IMR-90 (cell line): ENCODE measurements around the gene TPMT. TPM values are rescaled to one million over a fixed set of nuclear protein-coding genes. Genes with fewer than 3 reads are reported as not detected.

Experiments
- ATAC-seq: fragments of 200-7000 bp; cut with Tn5 transposase; 2 replicates; pipeline ENCODE4 v1.9.1; 2020; ENCODE audit warnings: low read depth, mild to moderate bottlenecking, moderate library complexity
- BruUV-seq: library from RNA; stranded (reverse); fragments of 400-500 nt; replicated peaks from 2 replicates; lab custom pipeline; 2021; lab: Mats Ljungman, UMichigan
- CTCF ChIA-PET: fragments of 300-600 bp; formaldehyde crosslinking; extraction: SDS; loops from one replicate; lab custom pipeline; 2021; ENCODE audit warnings: antibody characterized with exemption; lab: Yijun Ruan, JAX
- POLR2A ChIA-PET: fragments of 300-600 bp; sonication (Branson Sonifier 250); formaldehyde crosslinking; loops from one replicate; lab custom pipeline; 2022; ENCODE audit warnings: antibody characterized with exemption; ENCODE audit not compliant: unreplicated experiment; lab: Charles Lee
- DNase-seq: peaks from one replicate; pipeline ENCODE4 v3.0.0; 2013
- H2AFZ ChIP-seq: replicated peaks from 2 replicates; pipeline ENCODE3; 2013; ENCODE audit warnings: low read length, mild to moderate bottlenecking; ENCODE audit not compliant: poor library complexity
- H2AK5ac ChIP-seq: 2 replicates; pipeline ENCODE4 v1.6.1; 2013; ENCODE audit warnings: low read depth, low read length, inconsistent platforms
- H2AK9ac ChIP-seq: replicated peaks from 2 replicates; pipeline ENCODE3; 2013; ENCODE audit warnings: mild to moderate bottlenecking, low read depth, low read length, moderate library complexity; ENCODE audit not compliant: poor library complexity
- H2BK120ac ChIP-seq: 2 replicates; pipeline ENCODE4 v1.6.1; 2013; ENCODE audit warnings: low read depth, low read length, inconsistent platforms
- H2BK15ac ChIP-seq: 3 replicates; pipeline ENCODE4 v1.6.1; 2013; ENCODE audit warnings: low read depth, low read length, inconsistent platforms
- H2BK20ac ChIP-seq: 2 replicates; pipeline ENCODE4 v1.6.1; 2013; ENCODE audit warnings: low read depth, mild to moderate bottlenecking, inconsistent platforms, low read length, moderate library complexity
- H2BK5ac ChIP-seq: 2 replicates; pipeline ENCODE4 v1.6.1; 2013; ENCODE audit warnings: mild to moderate bottlenecking, low read depth, low read length, inconsistent platforms; ENCODE audit not compliant: poor library complexity, severe bottlenecking
- H3K14ac ChIP-seq: replicated peaks from 2 replicates; pipeline ENCODE4 v1.6.1; 2013; ENCODE audit warnings: low read depth, low read length, inconsistent platforms
- H3K18ac ChIP-seq: 2 replicates; pipeline ENCODE4 v1.6.1; 2013; ENCODE audit warnings: low read depth, low read length, control low read depth
- H3K23ac ChIP-seq: 2 replicates; pipeline ENCODE4 v1.6.1; 2013; ENCODE audit warnings: low read depth, low read length, inconsistent platforms
- H3K27ac ChIP-seq: 2 replicates; pipeline ENCODE4 v1.5.1; 2013; ENCODE audit warnings: mild to moderate bottlenecking, control low read depth, low read length; ENCODE audit not compliant: insufficient read depth
- H3K27me3 ChIP-seq: 2 replicates; pipeline ENCODE4 v1.6.1; 2013; ENCODE audit warnings: low read length; ENCODE audit not compliant: control insufficient read depth, insufficient read depth
- H3K36me3 ChIP-seq: 2 replicates; pipeline ENCODE4 v1.6.1; 2013; ENCODE audit warnings: low read length, mixed read lengths; ENCODE audit not compliant: control insufficient read depth, insufficient read depth
- H3K4ac ChIP-seq: 2 replicates; pipeline ENCODE4 v1.6.1; 2013; ENCODE audit warnings: low read depth, low read length, inconsistent platforms
- H3K4me1 ChIP-seq: 2 replicates; pipeline ENCODE4 v1.6.1; 2013; ENCODE audit warnings: low read length, mixed read lengths; ENCODE audit not compliant: control insufficient read depth, insufficient read depth
- H3K4me2 ChIP-seq: 2 replicates; pipeline ENCODE4 v1.6.1; 2013; ENCODE audit warnings: low read depth, mild to moderate bottlenecking, control low read depth, low read length, moderate library complexity
- H3K4me3 ChIP-seq: 2 replicates; pipeline ENCODE4 v1.5.1; 2013; ENCODE audit warnings: low read depth, mild to moderate bottlenecking, control low read depth, low read length, moderate library complexity; ENCODE audit not compliant: insufficient read depth
- H3K56ac ChIP-seq: 2 replicates; pipeline ENCODE4 v1.6.1; 2013; ENCODE audit warnings: low read length, inconsistent platforms; ENCODE audit not compliant: insufficient read depth; ENCODE audit errors: extremely low read depth
- H3K79me1 ChIP-seq, 2 experiments: 2 replicates each; pipeline ENCODE4 v1.6.1; 2013; ENCODE audit warnings: low read length in 2 of 2, inconsistent platforms in 1 of 2, low read depth in 1 of 2
- H3K9ac ChIP-seq: 2 replicates; pipeline ENCODE4 v1.6.1; 2013; ENCODE audit warnings: low read depth, low read length, control low read depth
- H3K9me1 ChIP-seq: 2 replicates; pipeline ENCODE4 v1.6.1; 2013; ENCODE audit warnings: low read length, inconsistent platforms; ENCODE audit not compliant: insufficient read depth
- H3K9me3 ChIP-seq: 2 replicates; pipeline ENCODE4 v1.6.1; 2013; ENCODE audit warnings: low read length; ENCODE audit not compliant: control insufficient read depth, insufficient read depth
- H4K20me1 ChIP-seq: 2 replicates; pipeline ENCODE4 v1.6.1; 2013; ENCODE audit warnings: low read length, inconsistent platforms; ENCODE audit not compliant: insufficient read depth
- H4K5ac ChIP-seq: 2 replicates; pipeline ENCODE4 v1.6.1; 2013; ENCODE audit warnings: mild to moderate bottlenecking, low read depth, low read length, control low read depth
- H4K8ac ChIP-seq, 2 experiments: 2 replicates each; pipeline ENCODE4 v1.6.1; 2013; ENCODE audit warnings: low read depth in 2 of 2, low read length in 2 of 2, control low read depth in 1 of 2, inconsistent platforms in 1 of 2
- H4K91ac ChIP-seq: 2 replicates; pipeline ENCODE4 v1.6.1; 2013; ENCODE audit warnings: low read depth, low read length, inconsistent platforms; ENCODE audit not compliant: insufficient read depth
- CHD1 ChIP-seq: IDR thresholded peaks from 2 replicates; pipeline ENCODE4 v1.6.1; 2012; ENCODE audit warnings: low read depth, low read length, improper control_type of control experiment
- FOS ChIP-seq: fragments of 150-350 bp; IDR thresholded peaks from 2 replicates; pipeline ENCODE4 v1.6.1; 2016; ENCODE audit warnings: low read depth, low read length
- MAFK ChIP-seq: IDR thresholded peaks from 2 replicates; pipeline ENCODE4 v1.6.1; 2012; ENCODE audit warnings: low read depth, low read length, improper control_type of control experiment
- MAZ ChIP-seq: IDR thresholded peaks from 2 replicates; pipeline ENCODE4 v1.6.1; 2012; ENCODE audit warnings: low read depth, mild to moderate bottlenecking, low read length, improper control_type of control experiment, moderate library complexity, borderline replicate concordance
- MXI1 ChIP-seq: IDR thresholded peaks from 2 replicates; pipeline ENCODE4 v1.6.1; 2012; ENCODE audit warnings: low read depth, mild to moderate bottlenecking, low read length, moderate library complexity, borderline replicate concordance
- POLR2A ChIP-seq: IDR thresholded peaks from 2 replicates; pipeline ENCODE4 v1.6.1; 2012; ENCODE audit warnings: mild to moderate bottlenecking, low read depth, low read length
- RAD21 ChIP-seq: IDR thresholded peaks from 2 replicates; pipeline ENCODE4 v1.6.1; 2012; ENCODE audit warnings: low read length, improper control_type of control experiment
- RCOR1 ChIP-seq: IDR thresholded peaks from 2 replicates; pipeline ENCODE4 v1.6.1; 2012; ENCODE audit warnings: mild to moderate bottlenecking, low read length, improper control_type of control experiment; ENCODE audit not compliant: insufficient replicate concordance
- SMC3 ChIP-seq: fragments of 150-350 bp; IDR thresholded peaks from 2 replicates; pipeline ENCODE4 v1.6.1; 2016; ENCODE audit warnings: low read depth, mild to moderate bottlenecking, antibody characterized with exemption, low read length, moderate library complexity
- WGBS, 2 experiments: methylation state at CpG; one replicate each; pipeline versions ENCODE4 v1.1.5 to v1.1.7; 2013; ENCODE audit warnings: missing lambda C conversion rate in 2 of 2; ENCODE audit not compliant: insufficient read length in 1 of 2; ENCODE audit errors: extremely low coverage in 2 of 2; 5-methylcytosine and 5-hydroxymethylcytosine counted together
- dilution Hi-C: fragments of 300-500 bp; cut with HindIII; formaldehyde crosslinking; loops from one replicate; pipeline ENCODE4 v1.14.3; 2018; ENCODE audit warnings: low sequenced_read_pairs; ENCODE audit not compliant: unreplicated experiment
- in situ Hi-C: fragments of 300-500 bp; cut with MboI; formaldehyde crosslinking; loops from 3 replicates; pipeline ENCODE4 v1.14.3; 2019; ENCODE audit warnings: low sequenced_read_pairs, inconsistent platforms, mixed read lengths
- intact Hi-C: fragments of 100-400 bp; cut with micrococcal nuclease; formaldehyde crosslinking; loops from 2 replicates; pipeline ENCODE4 v1.10.0; 2022
- polyA plus RNA-seq, 3 experiments: library from polyadenylated mRNA; depleted of rRNA; stranded (reverse); fragments of >200 nt; gene quantifications; 2 replicates each; pipeline ENCODE4 v1.2.3, GENCODE V29; 2012; ENCODE audit warnings: low replicate concordance in 1 of 3
- total RNA-seq: library from RNA; depleted of rRNA; stranded (reverse); fragments of >200 nt; gene quantifications from 2 replicates; pipeline ENCODE4 v1.2.3, GENCODE V29; 2012
- TF ChIP-seq, protein P1 (sequence below): fragments of 150-350 bp; IDR thresholded peaks from 2 replicates; pipeline ENCODE4 v1.6.1; 2016; ENCODE audit warnings: low read depth, mild to moderate bottlenecking, low read length, moderate library complexity, borderline replicate concordance
- TF ChIP-seq, protein P2 (sequence below): conservative IDR thresholded peaks from 2 replicates; pipeline ENCODE4 v1.5.1; 2012; ENCODE audit warnings: mild to moderate bottlenecking, low read depth, low read length, improper control_type of control experiment

TPMT gene
- total and polyA plus RNA-seq, 2 of the 4 experiments (the other 2 are of a cell fraction) = 10.8 to 14.1 TPM

DNA sequence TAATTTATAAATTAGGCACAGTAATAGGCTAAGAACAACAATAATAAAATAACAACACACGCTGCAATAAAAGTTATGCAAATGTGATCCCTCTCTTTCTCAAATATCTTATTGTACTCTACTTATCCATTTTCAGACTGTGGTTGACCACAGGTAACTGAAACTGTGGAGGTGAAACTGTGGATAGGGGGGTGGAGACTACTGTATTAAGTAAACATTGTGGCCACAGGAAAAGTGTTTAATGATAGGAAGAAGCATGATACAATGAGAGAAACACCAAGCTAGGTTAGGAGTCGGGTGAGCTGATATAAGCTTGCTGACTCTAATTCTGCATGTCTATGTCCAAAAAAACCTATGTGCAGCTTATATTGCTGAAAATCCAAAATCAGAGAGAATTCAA, 55.4 kb downstream of the TPMT start:
- BruUV-seq = no TSS peak
- ChIA-PET CTCF (no interaction called here), POLR2A (no interaction called here)
- in situ Hi-C loops (no loop called here), dilution Hi-C loops (no loop called here), intact Hi-C loops (no loop called here)
- no peak overlapping the region for H4K5ac ChIP-seq
- H3K18ac ChIP-seq = no peak overlapping the region
- no peak overlapping the region for H2BK15ac ChIP-seq
- H2AK9ac ChIP-seq = no peak overlapping the region
- H3K4ac ChIP-seq = no peak overlapping the region
- no peaks in the 10 kb centered on the region for H3K36me3 ChIP-seq
- WGBS, 2 experiments = no CpG with 5 or more reads among the region's 2 CpGs
- H3K56ac ChIP-seq = no peak overlapping the region
- peaks cover 3% of the 10 kb centered on the region for H3K4me1 ChIP-seq
- TF ChIP-seq FOS (no peak), POLR2A (no peak), MAFK (no peak), RCOR1 (no peak), MXI1 (no peak), RAD21 (no peak), CHD1 (no peak), MAZ (no peak), SMC3 (no peak)
- TF ChIP-seq, protein P1, sequence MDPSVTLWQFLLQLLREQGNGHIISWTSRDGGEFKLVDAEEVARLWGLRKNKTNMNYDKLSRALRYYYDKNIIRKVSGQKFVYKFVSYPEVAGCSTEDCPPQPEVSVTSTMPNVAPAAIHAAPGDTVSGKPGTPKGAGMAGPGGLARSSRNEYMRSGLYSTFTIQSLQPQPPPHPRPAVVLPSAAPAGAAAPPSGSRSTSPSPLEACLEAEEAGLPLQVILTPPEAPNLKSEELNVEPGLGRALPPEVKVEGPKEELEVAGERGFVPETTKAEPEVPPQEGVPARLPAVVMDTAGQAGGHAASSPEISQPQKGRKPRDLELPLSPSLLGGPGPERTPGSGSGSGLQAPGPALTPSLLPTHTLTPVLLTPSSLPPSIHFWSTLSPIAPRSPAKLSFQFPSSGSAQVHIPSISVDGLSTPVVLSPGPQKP = no peak
- TF ChIP-seq, protein P2, sequence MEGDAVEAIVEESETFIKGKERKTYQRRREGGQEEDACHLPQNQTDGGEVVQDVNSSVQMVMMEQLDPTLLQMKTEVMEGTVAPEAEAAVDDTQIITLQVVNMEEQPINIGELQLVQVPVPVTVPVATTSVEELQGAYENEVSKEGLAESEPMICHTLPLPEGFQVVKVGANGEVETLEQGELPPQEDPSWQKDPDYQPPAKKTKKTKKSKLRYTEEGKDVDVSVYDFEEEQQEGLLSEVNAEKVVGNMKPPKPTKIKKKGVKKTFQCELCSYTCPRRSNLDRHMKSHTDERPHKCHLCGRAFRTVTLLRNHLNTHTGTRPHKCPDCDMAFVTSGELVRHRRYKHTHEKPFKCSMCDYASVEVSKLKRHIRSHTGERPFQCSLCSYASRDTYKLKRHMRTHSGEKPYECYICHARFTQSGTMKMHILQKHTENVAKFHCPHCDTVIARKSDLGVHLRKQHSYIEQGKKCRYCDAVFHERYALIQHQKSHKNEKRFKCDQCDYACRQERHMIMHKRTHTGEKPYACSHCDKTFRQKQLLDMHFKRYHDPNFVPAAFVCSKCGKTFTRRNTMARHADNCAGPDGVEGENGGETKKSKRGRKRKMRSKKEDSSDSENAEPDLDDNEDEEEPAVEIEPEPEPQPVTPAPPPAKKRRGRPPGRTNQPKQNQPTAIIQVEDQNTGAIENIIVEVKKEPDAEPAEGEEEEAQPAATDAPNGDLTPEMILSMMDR = no peak
- H2AK5ac ChIP-seq = no peak overlapping the region
- no peak overlapping the region for H3K14ac ChIP-seq
- H3K4me3 ChIP-seq = no peak overlapping the region
- H3K9me3 ChIP-seq = no peaks in the 10 kb centered on the region
- no peak overlapping the region for H4K8ac ChIP-seq
- no peaks in the 10 kb centered on the region for H4K20me1 ChIP-seq
- no peak overlapping the region for H2BK5ac ChIP-seq
- no peak overlapping the region for H3K23ac ChIP-seq
- ATAC-seq (no peak), DNase-seq (no peak)
- no peak overlapping the region for H2AFZ ChIP-seq
- no peak overlapping the region for H3K27ac ChIP-seq
- H2BK20ac ChIP-seq = no peak overlapping the region
- H4K91ac ChIP-seq = no peak overlapping the region
- no peak overlapping the region for H3K9ac ChIP-seq
- no peak overlapping the region for H3K4me2 ChIP-seq
- H3K9me1 ChIP-seq = peaks cover 7% of the 10 kb centered on the region; the same call in 1 of the 2 replicates
- no peak overlapping the region for H2BK120ac ChIP-seq
- H3K27me3 ChIP-seq = no peaks in the 10 kb centered on the region
- no peaks in the 10 kb centered on the region for H3K79me1 ChIP-seq
